Ishikawa (cell line): ENCODE data around the gene ICAM1.

Experiments used
- CEBPB ChIP-seq: IDR thresholded peaks from 2 replicates; pipeline ENCODE4 v1.6.1; 2012
- EP300 ChIP-seq: IDR thresholded peaks from 2 replicates; pipeline ENCODE4 v1.6.1; 2012; ENCODE audit warnings: borderline replicate concordance
- NFIC ChIP-seq: IDR thresholded peaks from 2 replicates; pipeline ENCODE4 v1.6.1; 2012
- YY1 ChIP-seq: IDR thresholded peaks from 2 replicates; pipeline ENCODE4 v1.6.1; 2012; ENCODE audit warnings: low read depth
- TF ChIP-seq, protein P1 (sequence below): IDR thresholded peaks from 2 replicates; pipeline ENCODE4 v1.6.1; 2012; ENCODE audit warnings: low read depth, mild to moderate bottlenecking
- TF ChIP-seq, protein P2 (sequence below): IDR thresholded peaks from 2 replicates; pipeline ENCODE4 v1.6.1; 2012

DNA sequence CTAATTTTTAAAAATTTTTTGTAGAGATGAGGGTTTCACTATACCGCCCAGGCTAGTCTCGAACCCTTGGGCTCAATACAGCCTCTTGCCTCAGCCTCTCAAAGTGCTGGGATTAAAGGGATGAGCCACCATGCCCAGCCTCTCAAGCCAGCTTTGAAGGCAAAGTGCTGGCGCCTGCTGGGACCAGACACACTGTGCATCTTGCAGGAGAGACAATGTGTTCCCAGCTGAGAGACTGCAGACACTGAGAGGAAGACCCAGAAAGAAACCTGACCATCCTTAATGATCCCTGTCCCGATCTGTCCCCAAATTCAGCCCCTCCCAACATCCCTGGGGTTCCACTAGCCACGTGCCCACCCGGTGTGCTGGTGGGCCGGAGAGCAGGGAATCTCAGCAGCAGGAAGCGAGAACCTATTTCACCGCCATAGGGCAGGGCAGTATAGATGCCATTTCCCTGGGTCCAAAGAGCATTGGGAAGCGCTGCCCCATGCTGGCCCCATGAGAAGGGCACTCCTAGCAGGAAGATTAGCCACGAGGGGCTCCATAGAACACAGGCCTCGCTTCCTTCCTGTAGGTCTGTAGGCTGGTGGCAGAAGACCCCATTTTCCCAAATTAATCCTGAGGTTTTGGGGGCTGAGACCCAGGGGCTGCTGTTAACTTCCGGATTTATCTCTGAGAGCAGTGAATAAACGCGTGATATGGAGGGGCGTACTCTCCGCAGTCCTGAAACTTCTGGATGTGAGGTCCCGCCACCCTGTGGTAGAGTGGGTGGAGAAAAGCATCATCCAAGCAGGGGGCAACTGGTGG is 61.4 kb downstream of the ICAM1 start:
- TF ChIP-seq, protein P1, sequence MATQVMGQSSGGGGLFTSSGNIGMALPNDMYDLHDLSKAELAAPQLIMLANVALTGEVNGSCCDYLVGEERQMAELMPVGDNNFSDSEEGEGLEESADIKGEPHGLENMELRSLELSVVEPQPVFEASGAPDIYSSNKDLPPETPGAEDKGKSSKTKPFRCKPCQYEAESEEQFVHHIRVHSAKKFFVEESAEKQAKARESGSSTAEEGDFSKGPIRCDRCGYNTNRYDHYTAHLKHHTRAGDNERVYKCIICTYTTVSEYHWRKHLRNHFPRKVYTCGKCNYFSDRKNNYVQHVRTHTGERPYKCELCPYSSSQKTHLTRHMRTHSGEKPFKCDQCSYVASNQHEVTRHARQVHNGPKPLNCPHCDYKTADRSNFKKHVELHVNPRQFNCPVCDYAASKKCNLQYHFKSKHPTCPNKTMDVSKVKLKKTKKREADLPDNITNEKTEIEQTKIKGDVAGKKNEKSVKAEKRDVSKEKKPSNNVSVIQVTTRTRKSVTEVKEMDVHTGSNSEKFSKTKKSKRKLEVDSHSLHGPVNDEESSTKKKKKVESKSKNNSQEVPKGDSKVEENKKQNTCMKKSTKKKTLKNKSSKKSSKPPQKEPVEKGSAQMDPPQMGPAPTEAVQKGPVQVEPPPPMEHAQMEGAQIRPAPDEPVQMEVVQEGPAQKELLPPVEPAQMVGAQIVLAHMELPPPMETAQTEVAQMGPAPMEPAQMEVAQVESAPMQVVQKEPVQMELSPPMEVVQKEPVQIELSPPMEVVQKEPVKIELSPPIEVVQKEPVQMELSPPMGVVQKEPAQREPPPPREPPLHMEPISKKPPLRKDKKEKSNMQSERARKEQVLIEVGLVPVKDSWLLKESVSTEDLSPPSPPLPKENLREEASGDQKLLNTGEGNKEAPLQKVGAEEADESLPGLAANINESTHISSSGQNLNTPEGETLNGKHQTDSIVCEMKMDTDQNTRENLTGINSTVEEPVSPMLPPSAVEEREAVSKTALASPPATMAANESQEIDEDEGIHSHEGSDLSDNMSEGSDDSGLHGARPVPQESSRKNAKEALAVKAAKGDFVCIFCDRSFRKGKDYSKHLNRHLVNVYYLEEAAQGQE = no peak
- TF ChIP-seq CEBPB (no peak), EP300 (no peak), YY1 (no peak), NFIC (no peak)
- TF ChIP-seq, protein P2, sequence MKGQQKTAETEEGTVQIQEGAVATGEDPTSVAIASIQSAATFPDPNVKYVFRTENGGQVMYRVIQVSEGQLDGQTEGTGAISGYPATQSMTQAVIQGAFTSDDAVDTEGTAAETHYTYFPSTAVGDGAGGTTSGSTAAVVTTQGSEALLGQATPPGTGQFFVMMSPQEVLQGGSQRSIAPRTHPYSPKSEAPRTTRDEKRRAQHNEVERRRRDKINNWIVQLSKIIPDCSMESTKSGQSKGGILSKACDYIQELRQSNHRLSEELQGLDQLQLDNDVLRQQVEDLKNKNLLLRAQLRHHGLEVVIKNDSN = no peak
